Endothelial cell of umbilical vein (primary cell): Measurements from ENCODE around the gene SCN10A. TPM values are rescaled to one million over a fixed set of nuclear protein-coding genes. Genes with fewer than 3 reads are reported as not detected.

Experiments
- BruUV-seq: library from RNA; stranded (reverse); fragments of 400-500 nt; replicated peaks from 2 replicates; lab custom pipeline; 2021; lab: Mats Ljungman, UMichigan
- CTCF ChIA-PET: fragments of 300-600, 350-600 bp; sonication (Branson Sonifier 250); formaldehyde crosslinking; loops from one replicate; lab custom pipeline; 2021; ENCODE audit warnings: antibody characterized with exemption, inconsistent platforms; lab: Charles Lee
- POLR2A ChIA-PET: fragments of 300-600, 350-600 bp; sonication (Branson Sonifier 250); formaldehyde crosslinking; loops from one replicate; lab custom pipeline; 2021; ENCODE audit warnings: antibody characterized with exemption, inconsistent platforms; lab: Charles Lee
- DNase-seq: peaks from one replicate; pipeline ENCODE4 v3.0.0-alpha.2; 2011; ENCODE audit warnings: low read depth, low spot score
- FAIRE-seq: peaks from 2 replicates; lab custom pipeline; 2011; peaks lifted over from hg19 to GRCh38; lab: Jason Lieb, UNC
- H2AFZ ChIP-seq: 2 replicates; pipeline ENCODE4 v1.6.0; 2012; ENCODE audit warnings: low read depth, low read length, control low read depth, inconsistent platforms
- H3K27ac ChIP-seq: 2 replicates; pipeline ENCODE4 v1.5.1; 2011; ENCODE audit warnings: low read depth, mild to moderate bottlenecking, control low read depth, low read length, moderate library complexity; ENCODE audit not compliant: insufficient read depth
- H3K27me3 ChIP-seq, 2 experiments: 2 replicates each; pipeline versions ENCODE4 v1.6.0 to v1.6.1; 2011; ENCODE audit warnings: low read length in 2 of 2, mixed read lengths in 1 of 2; ENCODE audit not compliant: control insufficient read depth in 2 of 2, insufficient read depth in 2 of 2
- H3K36me3 ChIP-seq, 2 experiments: 2 replicates in 1 of 2; 3 replicates in 1 of 2; pipeline ENCODE4 v1.5.1; 2011; ENCODE audit warnings: low read length in 2 of 2, mild to moderate bottlenecking in 1 of 2, moderate library complexity in 1 of 2; ENCODE audit not compliant: control insufficient read depth in 2 of 2, insufficient read depth in 2 of 2; ENCODE audit errors: extremely low read depth in 1 of 2
- H3K4me1 ChIP-seq: 3 replicates; pipeline ENCODE4 v1.5.1; 2011; ENCODE audit warnings: mild to moderate bottlenecking, low read length; ENCODE audit not compliant: control insufficient read depth, insufficient read depth; ENCODE audit errors: extremely low read depth
- H3K4me2 ChIP-seq: 2 replicates; pipeline ENCODE4 v1.6.1; 2011; ENCODE audit warnings: low read length, control low read depth, mixed read lengths; ENCODE audit not compliant: insufficient read depth
- H3K4me3 ChIP-seq, 3 experiments: fragments of 200-600 bp in 1 of 3; sonication (generic), shearing (Covaris generic) in 1 of 3; replicated peaks in 1 of 3; 2 replicates each; pipeline ENCODE4 v1.5.1; 2011 to 2016; ENCODE audit warnings: control low read depth in 3 of 3, low read length in 3 of 3, mild to moderate bottlenecking in 2 of 3, inconsistent platforms in 1 of 3, low read depth in 1 of 3, moderate library complexity in 1 of 3; ENCODE audit not compliant: insufficient read depth in 1 of 3
- H3K79me2 ChIP-seq: 2 replicates; pipeline ENCODE4 v1.6.0; 2012; ENCODE audit warnings: low read length, inconsistent platforms; ENCODE audit not compliant: control insufficient read depth, insufficient read depth
- H3K9ac ChIP-seq: replicated peaks from 2 replicates; pipeline ENCODE3; 2011; ENCODE audit warnings: low read length, control low read depth; ENCODE audit not compliant: insufficient read depth; ENCODE audit errors: extremely low read depth
- H3K9me1 ChIP-seq: replicated peaks from 3 replicates; pipeline ENCODE4 v1.6.0; 2011; ENCODE audit warnings: mild to moderate bottlenecking, low read length; ENCODE audit not compliant: control insufficient read depth, insufficient read depth; ENCODE audit errors: extremely low read depth
- H3K9me3 ChIP-seq: replicated peaks from 2 replicates; pipeline ENCODE4 v1.5.1; 2012; ENCODE audit warnings: low read length, inconsistent platforms; ENCODE audit not compliant: control insufficient read depth, insufficient read depth
- H4K20me1 ChIP-seq: replicated peaks from 2 replicates; pipeline ENCODE3; 2011; ENCODE audit warnings: mild to moderate bottlenecking, low read length; ENCODE audit not compliant: control insufficient read depth, insufficient read depth; ENCODE audit errors: extremely low read depth
- CTCF ChIP-seq, 2 donors: IDR thresholded peaks; 1 replicate in 1 of 2; 2 replicates in 1 of 2; pipeline ENCODE4 v1.5.1; 2011; ENCODE audit warnings: low read length in 2 of 2, mild to moderate bottlenecking in 2 of 2, moderate library complexity in 2 of 2, control low read depth in 1 of 2, inconsistent platforms in 1 of 2, low read depth in 1 of 2; ENCODE audit not compliant: insufficient read depth in 1 of 2; ENCODE audit errors: extremely low read depth in 1 of 2
- EZH2 ChIP-seq: IDR thresholded peaks from 2 replicates; pipeline ENCODE4 v1.6.1; 2012; ENCODE audit warnings: borderline replicate concordance, low read depth, mild to moderate bottlenecking, moderate library complexity, low read length, inconsistent platforms; ENCODE audit not compliant: severe bottlenecking
- FOS ChIP-seq: IDR thresholded peaks from 2 replicates; pipeline ENCODE4 v1.6.1; 2011; ENCODE audit warnings: mild to moderate bottlenecking, low read length, moderate library complexity, borderline replicate concordance; ENCODE audit not compliant: insufficient read depth
- GATA2 ChIP-seq: IDR thresholded peaks from 2 replicates; pipeline ENCODE4 v1.7.0; 2011; ENCODE audit warnings: low read depth, mild to moderate bottlenecking, moderate library complexity, mixed read lengths, low read length; ENCODE audit not compliant: insufficient read length, insufficient read depth
- JUN ChIP-seq: IDR thresholded peaks from 2 replicates; pipeline ENCODE4 v1.6.1; 2011; ENCODE audit warnings: borderline replicate concordance, low read depth; ENCODE audit not compliant: insufficient read length, insufficient read depth
- MAX ChIP-seq: IDR thresholded peaks from 2 replicates; pipeline ENCODE4 v1.6.1; 2011; ENCODE audit not compliant: insufficient read depth, insufficient read length
- MYC ChIP-seq: IDR thresholded peaks from one replicate; pipeline ENCODE4 v1.6.1; 2011; ENCODE audit warnings: mild to moderate bottlenecking, low read depth, low read length
- POLR2A ChIP-seq: IDR thresholded peaks from 2 replicates; pipeline ENCODE4 v1.6.1; 2012; ENCODE audit warnings: low read depth, mild to moderate bottlenecking, control low read depth, low read length
- POLR2AphosphoS5 ChIP-seq: IDR thresholded peaks from 2 replicates; pipeline ENCODE4 v1.6.1; 2012; ENCODE audit warnings: low read depth, mild to moderate bottlenecking, control low read depth, low read length, moderate library complexity; ENCODE audit not compliant: insufficient read depth
- dilution Hi-C: fragments of 300-500 bp; cut with MboI; formaldehyde crosslinking; loops from one replicate; pipeline ENCODE4 v1.15.0; 2019; ENCODE audit warnings: low sequenced_read_pairs; ENCODE audit not compliant: extremely low pct_ligation_motif_present
- intact Hi-C: fragments of 100-400 bp; cut with micrococcal nuclease; formaldehyde crosslinking; loops from one replicate; pipeline ENCODE4 v1.10.0; 2022
- polyA plus RNA-seq, 4 experiments: library from polyadenylated mRNA; depleted of rRNA in 3 of 4; stranded (reverse) in 3 of 4; unstranded in 1 of 4; fragments of >200 nt; gene quantifications; 2 replicates each; pipeline versions ENCODE4 v1.2.1 to v1.2.3, GENCODE V29; 2011 to 2012; ENCODE audit warnings: missing spikeins in 1 of 4
- total RNA-seq: library from RNA; stranded (reverse); gene quantifications from 2 replicates; pipeline ENCODE4 v1.2.3, GENCODE V29; 2021

SCN10A gene
- total and polyA plus RNA-seq, 2 donors (not counting 3 experiments of a cell fraction or from before 2014, with no cell fraction given): 0.07 TPM; not detected in 1

DNA sequence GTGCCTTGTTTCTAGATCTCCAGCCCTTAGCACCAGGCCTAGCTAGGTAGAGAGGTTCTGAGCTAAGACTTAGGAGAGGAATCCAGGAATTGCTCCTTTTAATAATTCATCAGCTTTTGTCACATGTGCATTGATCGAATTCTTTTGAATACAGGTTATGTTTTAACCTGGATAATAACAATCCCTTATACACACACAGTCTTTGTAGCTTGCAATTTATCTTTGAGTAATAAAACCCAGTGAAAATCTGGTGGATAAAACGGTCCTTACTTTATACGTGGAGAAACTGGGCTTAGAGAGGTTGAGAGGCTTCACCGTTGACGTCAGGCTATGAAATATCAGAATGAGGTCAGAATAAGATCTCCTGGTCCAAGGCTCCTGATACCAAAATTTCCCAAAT, 7.2 kb upstream of the SCN10A start:
- Histone ChIP-seq H3K79me2 (no peaks in the 10 kb centered on the region), H3K9ac (no peak overlapping the region), H3K4me2 (no peak overlapping the region), H3K36me3 (no peaks in the 10 kb centered on the region), H3K27ac (no peak overlapping the region), H2AFZ (no peak overlapping the region), H3K9me1 (no peaks in the 10 kb centered on the region), H4K20me1 (no peaks in the 10 kb centered on the region), H3K4me3 (no peak overlapping the region), H3K27me3 (peaks cover 2 to 5% of the 10 kb centered on the region in 2 experiments), H3K4me1 (no peaks in the 10 kb centered on the region), H3K9me3 (no peaks in the 10 kb centered on the region)
- ChIA-PET CTCF (no interaction called here), POLR2A (no interaction called here)
- dilution Hi-C loops (no loop called here), intact Hi-C loops (no loop called here)
- no TSS peak for BruUV-seq
- TF ChIP-seq POLR2A: no peak
- FAIRE-seq (no peak), DNase-seq (no peak)

GRCh38 chr3:38811822-38812221, 4.2 kb downstream of the SCN10A start:
- Histone ChIP-seq H3K4me2 (no peak overlapping the region), H4K20me1 (no peaks in the 10 kb centered on the region), H3K4me3 (no peak overlapping the region), H3K27ac (no peak overlapping the region), H3K9me1 (no peaks in the 10 kb centered on the region), H3K79me2 (no peaks in the 10 kb centered on the region), H3K4me1 (no peaks in the 10 kb centered on the region), H3K36me3 (no peaks in the 10 kb centered on the region), H3K9ac (no peak overlapping the region), H3K9me3 (no peaks in the 10 kb centered on the region), H3K27me3 (peaks cover 11 to 23% of the 10 kb centered on the region in 2 experiments), H2AFZ (no peak overlapping the region)
- no peak for TF ChIP-seq MAX
- TF ChIP-seq EZH2: no peak
- no peak for TF ChIP-seq GATA2
- TF ChIP-seq FOS: no peak
- no peak for TF ChIP-seq CTCF (IDR thresholded peaks at IDR 0.05; ENCODE audit: extremely low read depth in 1 of 2, insufficient read depth in 1 of 2, low read depth in 1 of 2, low read length in 2 of 2)
- no peak for TF ChIP-seq POLR2A
- no peak for TF ChIP-seq JUN
- no peak for TF ChIP-seq MYC
- no peak for TF ChIP-seq POLR2AphosphoS5
- intact Hi-C loops: no loop called here
- CTCF ChIA-PET: interaction anchor here (0.9 kb wide), 1 partner anchor 32 kb away, joined by 3 read pairs; no protein-coding TSS in a partner anchor
- no peak for FAIRE-seq
- dilution Hi-C loops: no loop called here
- POLR2A ChIA-PET: no interaction called here
- no peak for DNase-seq
- no TSS peak for BruUV-seq
